ENCODE measurements around the gene RAC2.
"Not testable (repeated sequence)": the region's sequence is repeated elsewhere in the genome, so short reads cannot be mapped to it uniquely, and the experiment has no call there.

RAC2 gene

DNA sequence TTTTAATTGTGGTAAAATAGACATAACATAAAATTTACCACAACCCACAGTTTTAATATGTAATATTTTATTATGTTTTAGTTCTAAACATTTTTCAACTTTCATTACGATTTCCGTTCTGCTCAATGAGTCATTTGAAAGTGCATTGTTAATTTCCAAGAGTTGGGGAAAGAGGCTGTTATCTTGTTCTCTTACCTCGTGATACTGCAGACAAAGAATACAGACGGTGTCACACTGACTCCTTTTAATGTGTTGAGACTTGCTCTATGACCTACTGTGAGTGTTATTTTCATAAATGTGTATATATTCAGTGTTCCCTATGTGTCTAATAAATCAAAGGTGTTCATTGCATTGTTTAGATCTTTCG is 10.8 kb upstream of the RAC2 start:
- DNase-seq (ENCODE audit: low spot score): no peak

DNA sequence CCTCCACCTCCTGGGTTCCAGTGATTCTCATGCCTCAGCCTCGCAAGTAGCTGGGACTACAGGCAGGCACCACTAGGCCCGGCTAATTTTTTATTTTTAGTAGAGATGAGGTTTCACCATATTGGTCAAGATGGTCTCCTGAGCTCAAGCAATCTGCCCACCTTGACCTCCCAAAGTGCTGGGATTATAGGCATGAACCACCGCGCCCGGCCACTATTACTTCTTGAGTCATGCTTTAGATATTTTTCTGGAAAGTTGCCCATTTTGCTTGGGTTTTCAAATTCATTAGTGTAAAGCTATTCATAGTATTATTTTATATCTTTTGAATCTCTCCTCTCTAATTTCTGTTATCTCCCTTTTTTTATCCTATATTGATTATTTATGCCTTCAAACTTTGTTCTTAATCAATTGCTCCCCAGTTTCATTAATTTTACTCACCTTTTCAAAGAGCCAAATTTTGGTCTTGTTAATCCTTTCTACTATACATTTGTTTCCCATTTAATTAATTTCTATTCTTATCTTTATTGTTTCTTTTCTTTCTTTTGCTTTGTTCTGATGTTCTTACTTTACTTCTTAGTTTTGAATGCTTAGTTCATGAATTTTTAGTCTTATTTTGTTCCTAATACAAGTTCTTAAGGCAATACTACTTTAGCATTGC is 10.3 kb upstream of the RAC2 start:
- no peak for DNase-seq (ENCODE audit: low spot score)

DNA sequence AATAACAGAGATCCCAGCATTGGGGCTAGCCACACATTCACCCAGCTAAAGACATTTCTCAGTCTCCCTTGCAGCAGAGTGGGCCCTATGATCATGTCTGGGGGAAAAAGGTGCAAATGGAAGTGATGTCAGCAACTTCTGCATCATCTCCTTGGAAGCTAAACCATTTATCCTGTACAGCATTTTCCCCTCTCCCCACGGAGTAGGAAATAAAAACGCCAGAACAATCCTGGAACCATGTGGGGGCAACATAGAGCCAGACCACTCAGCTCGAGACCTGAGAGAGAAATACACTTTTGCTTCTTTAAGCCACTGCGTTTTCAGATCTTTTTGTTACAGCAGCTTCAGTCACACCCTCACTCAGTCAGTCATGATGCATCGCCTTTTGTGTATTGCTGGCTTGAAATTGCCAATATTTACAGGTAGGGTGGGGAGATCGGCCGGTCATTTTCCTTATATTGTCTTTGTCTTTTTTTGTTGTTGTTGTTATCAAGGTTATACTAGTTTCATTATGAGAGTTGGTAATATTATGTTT is 9.1 kb upstream of the RAC2 start:
- no peak for DNase-seq (ENCODE audit: low spot score)

DNA sequence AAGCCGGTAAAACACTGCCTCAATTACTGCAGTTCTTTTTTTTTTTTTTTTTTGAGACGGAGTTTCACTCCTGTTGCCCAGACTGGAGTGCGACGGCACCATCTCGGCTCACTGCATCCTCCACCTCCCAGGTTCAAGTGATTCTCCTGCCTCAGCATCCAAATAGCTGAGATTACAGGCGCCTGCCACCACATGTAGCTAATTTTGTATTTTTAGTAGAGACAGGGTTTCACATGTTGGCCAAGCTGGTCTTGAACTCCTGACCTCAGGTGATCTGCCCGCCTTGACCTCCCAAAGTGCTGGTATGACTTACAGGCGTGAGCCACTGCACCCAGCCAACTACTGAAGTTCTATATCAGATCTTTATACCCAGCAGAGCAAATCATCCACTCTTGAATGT is 7.8 kb upstream of the RAC2 start:
- DNase-seq (ENCODE audit: low spot score): not testable (repeated sequence)

DNA sequence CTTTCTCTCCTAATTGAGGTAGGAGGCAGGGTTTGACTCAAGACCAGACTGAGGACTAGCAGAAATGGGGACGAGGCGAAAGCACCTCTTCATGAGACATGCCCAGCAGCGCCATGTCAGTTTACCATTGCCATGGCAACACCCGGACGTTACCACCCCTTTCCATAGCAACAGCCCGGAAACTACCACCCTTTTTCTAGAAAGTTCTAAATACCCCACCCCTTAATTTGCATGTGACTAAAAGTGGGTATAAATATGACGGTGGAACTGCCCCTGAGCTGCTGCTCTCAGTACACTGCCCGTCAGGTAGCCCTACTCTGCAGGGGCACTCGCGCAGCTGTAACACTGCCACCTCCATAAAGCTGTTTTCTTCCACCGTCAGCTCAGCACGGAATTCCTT is 5.9 kb upstream of the RAC2 start:
- DNase-seq (ENCODE audit: low spot score): no peak

DNA sequence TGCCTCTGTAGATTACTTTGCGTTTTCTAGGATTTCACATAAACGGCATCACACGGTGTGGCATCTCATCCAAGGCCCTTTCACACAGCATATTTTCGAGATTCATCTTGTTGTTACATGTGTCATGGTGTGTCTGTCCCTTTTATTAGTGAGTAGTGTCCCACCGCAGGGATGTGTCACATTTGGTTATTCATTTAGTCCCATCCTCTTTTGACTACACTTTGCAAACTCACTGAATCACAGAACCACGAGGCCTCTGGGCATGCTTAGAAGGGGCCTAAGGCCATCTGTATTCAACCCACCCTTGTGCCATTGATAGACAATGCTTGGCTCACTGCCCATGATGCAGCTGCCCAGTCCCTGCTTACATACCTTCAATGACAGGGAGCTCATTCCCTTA is 4.2 kb upstream of the RAC2 start:
- DNase-seq (ENCODE audit: low spot score): no peak

DNA sequence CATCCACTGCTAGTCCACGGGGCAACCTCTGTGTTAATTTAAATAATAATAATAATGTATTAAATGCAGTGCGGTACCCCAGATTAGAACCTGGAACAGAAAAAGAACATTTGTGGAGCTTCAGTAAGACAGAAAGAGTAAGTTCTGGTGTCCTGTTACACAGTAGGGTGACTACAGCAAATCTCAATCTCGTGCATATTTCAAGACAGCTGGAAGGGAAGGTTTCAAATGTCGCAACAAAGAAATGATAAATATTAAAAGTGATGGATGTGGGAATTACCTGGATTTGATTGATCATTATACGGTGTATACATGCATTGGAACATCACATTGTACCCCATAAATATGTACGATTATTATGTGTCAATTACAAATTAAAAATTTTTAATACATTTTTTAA is 1.7 kb upstream of the RAC2 start:
- no peak for DNase-seq (ENCODE audit: low spot score)

DNA sequence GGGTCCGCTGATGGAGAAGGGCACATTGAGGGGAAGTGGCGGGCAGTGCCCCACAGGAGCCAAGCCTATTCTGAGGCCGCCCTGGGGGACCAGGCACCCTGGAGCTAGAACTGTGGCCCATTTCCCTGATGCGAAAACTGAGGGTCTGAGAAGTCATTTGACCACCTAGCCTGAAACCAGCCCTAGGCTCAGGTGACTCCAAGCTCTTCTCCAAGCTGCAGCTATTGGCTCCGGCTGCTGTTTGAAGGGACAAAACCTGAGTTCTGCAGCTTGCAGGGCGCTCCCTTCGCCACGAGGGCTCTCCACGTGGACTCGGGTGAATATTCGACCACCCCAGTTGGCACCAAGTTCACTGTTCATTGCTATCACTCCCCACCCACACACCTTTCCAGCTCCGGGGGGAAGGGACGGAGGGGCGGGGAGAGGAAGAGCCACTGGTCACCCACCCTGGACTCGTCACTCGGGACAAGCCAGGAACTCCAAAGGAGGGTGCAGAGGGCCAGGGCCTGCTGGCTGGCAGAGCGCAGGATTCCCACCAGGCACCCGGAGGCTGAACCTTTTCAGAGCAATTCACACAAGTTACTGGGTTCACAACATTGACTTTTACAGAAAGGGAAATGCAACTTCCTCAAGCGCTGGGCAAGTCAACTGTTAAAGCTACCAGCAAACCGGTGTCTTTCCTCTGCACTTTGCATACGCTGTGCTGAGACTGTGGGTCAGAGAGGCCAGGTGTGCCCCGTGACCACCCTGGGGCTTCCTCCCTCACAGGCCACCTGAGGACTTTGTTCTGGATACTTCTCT is 1.1 kb upstream of the RAC2 start:
- no peak for DNase-seq (ENCODE audit: low spot score)

DNA sequence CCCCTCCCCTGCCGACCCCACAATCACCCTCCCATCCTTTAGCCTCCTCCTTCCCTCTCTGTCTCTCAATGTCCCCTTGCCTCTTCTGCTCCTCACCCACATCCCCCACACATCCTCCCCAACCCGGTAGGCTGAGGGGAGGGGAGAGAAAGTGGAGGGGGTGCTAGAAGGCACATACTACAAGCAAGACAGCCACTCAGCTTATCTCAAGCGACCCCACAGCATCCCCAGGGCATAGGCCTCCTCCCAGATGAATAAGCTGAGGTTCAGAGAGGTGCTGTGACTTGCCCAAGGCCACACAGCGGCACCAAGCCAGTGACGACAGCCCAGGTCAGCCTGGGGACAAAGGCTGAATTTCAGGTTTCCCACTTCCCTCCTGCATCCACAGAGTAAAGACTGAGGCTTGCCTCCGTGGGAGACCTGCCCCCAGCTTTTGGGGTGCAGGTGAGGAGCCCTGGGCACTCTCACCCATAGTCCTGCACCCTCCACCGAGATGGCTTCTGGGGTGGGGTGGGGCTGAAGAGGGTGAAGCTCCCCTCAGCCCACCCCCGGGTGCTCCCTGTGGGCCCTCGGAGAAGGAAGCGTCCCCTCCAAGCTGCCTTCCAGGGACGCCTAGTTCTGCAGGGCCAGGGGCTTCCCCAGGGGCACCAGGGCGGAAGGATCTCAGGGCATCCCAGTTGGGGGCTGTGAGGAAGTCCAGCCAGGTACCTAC is 511 bp downstream of the RAC2 start:
- peak; percentile 11 for DNase-seq (ENCODE audit: low spot score)

DNA sequence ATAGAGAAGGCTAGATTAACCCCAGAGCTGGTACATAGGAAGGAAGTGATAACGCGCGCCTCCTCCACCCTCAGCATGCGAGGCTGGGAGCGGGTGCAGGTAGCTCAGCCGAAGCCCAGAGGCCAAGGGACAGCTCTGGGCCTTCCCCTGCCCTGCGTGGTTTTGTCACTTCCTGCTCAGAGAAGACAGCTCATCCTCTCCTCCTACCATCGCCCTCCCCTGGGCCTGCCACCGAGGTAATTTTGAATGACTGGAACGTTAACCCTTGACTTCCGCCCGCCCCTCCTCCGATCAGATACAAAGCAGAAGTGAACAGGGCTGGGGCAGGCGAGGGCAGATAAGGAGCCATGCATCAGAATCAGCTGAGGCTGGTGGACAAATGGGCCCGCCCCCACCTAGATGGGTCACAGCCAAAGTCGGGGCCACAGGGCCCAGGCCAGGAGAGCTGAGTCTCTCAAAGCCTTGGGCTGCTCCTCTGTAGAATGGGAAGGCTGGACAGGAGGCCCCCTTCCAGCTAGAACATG is 1.6 kb downstream of the RAC2 start:
- DNase-seq (ENCODE audit: low spot score): peak; percentile 69

DNA sequence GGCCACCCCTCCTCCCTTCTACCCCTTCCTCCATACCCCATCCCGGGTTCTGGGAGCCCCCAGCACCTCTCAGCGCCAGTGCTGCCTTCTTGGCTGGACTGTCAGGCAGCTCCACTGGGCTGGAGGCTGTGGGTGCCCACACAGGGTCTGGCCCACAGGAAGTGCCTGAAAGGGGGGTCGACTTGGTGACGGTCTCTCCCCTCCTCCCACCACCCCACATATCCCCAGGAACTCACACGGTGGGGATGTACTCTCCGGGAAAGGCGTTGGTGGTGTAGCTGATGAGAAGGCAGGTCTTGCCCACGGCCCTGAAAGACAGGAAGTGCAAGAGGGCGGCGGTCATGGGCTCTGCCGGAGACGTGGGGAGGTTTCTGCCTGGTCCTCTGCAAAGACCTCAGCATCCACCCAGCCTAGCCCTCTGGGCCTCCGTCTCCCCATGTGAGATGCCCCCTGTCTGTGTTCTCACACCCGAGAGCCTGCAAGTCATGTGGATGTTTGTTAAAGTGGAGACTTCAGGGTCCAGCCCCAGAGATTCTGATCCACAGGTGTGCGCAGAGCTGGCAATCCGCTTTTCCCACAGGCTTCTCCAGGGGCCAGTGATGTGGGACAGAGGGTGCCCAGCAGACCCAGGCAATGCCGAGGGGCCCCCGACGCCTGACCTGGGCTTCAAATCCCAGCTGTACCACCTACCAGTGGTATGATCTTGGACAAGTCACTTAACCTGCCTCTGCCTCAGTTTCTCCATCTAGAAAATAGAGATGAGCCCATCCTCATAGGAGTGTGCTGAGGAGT is 2.5 kb downstream of the RAC2 start:
- no peak for DNase-seq (ENCODE audit: low spot score)

DNA sequence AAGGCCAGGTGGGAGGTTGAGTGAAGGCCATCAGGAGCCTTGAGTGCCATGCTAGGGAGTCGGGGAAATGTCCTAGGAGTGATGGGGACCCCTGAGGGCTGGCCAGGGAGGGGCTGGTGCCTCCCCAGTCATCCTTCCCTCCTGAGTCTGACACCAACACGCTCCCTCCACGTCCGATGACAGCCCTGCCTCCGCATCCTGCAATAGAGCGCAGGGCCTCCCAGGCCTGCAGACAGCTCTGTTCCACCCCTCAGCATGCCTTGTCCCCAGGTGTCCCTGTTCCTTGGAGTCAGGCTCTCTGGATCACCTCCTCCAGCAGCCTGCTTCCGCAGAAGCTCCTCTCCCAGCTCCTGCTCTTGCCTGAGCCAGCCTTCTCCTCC is 3.1 kb downstream of the RAC2 start:
- DNase-seq (ENCODE audit: low spot score): no peak

DNA sequence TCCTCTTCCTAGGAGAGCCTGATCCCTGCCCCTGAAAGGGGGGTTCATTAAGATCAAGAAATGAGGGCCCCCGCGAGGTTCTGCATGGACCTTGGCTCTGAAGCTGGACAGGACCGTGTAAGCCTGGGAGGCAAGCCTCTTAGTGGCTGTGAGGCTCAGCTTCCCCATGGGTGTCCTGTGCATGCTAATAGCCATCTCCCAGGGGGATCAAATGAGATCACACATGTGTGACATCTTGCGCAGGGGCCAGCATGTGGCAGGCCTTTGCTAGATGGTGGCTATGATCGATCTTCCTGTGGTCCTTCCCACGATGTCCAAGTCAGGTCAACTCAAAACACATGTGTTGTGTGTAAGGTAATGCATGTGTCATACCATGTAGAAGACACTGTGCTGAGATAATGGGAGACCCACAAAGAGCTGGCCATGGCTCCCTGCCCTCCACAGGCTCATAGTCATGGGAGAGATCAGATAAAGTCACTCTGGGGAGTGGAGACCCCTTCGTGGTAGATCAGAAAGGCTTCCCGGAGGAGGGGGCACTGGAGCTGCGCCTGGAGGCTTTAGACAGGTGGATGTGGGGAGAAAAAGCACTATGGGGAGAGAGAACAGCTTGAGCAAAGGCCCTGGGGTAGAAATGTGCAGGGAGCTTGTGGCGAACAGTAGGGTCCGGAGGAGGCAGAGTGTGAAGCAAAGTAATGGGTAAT is 3.7 kb downstream of the RAC2 start:
- no peak for DNase-seq (ENCODE audit: low spot score)

DNA sequence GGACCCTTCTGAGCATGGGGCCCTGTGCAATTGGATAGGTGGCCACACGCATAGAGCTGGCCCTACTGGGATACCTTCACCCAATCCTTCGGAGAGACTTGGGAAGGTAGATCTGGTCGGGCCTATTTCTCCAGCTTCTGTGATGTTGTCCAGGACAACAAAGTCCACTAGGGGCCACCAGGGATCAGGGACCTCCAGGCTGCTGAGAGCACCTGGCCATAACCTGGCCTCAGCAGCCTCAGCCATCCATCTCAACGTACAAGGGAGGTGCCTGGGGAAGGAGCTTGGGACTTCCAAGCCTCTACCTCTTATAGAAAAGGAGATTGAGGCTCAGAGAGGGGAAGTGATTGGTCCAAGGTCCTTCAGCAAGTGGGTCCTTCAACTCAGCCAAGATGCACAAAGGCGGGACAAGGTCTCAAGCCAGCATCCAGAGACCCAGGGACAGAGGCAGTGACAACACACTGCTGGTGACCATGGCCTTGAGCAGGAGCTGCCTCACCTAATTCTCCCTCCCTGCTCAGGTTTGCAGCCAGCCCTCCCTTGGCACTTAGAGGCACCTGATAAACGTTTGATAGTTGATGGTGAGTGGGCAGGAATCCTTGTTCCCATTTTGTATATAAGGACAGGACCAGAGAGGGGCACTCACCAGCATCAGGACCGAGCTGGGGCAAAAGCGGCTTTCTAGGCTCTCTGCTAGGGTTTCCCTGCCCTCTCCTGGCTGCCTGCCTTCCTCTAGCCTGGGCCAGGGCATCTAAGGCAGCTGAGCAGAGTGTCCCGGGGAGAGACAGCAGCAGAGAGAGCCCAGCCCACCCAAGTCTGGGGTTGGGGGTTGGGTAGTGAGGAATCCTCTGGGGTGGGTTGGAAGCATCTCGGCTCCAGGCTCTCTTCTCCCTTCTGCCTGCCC is 4.5 kb downstream of the RAC2 start:
- DNase-seq (ENCODE audit: low spot score): no peak

DNA sequence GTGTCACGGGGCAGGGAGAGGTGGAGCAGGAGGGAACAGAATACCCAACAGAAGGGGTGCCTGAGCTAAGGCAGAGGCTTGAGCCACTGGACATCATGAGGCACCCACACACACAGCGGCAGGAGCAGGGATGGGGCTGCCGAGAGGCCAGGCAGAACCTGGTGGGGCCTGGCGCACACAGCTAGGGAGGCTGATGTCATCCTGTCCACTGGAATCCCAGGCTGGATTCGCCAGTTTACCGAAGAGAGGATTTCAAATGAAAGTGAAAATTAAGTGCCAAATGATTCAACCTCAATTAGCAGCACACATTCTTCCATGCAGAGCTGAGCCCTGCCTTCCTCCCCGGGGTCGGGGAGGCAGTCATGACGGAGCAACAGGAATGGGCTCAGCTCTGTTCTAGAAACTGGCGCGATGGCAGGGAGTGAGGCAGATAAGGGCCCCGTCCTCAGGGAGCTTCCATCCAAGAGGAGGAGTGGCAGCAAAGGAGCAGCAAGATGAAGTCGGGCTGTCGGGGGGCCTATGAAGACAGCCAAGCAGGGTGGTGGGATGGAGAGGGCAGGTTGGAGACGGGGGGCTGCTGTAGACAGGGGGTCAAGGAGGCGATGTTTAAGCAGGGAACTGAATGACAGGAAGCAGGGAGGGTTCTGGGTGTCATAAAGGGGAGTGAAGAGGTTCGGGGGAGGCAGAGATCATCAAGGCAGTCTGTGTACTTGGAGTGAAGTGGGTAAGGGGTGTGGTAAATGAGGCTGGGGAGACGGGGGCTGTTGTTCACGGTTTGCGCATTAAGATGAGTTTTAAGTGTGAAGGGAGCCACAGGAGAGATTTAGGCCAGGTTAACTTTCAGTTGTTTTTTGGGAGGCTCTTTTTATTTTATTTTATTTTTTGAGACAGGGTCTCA is 6.4 kb downstream of the RAC2 start:
- DNase-seq (ENCODE audit: low spot score): no peak

DNA sequence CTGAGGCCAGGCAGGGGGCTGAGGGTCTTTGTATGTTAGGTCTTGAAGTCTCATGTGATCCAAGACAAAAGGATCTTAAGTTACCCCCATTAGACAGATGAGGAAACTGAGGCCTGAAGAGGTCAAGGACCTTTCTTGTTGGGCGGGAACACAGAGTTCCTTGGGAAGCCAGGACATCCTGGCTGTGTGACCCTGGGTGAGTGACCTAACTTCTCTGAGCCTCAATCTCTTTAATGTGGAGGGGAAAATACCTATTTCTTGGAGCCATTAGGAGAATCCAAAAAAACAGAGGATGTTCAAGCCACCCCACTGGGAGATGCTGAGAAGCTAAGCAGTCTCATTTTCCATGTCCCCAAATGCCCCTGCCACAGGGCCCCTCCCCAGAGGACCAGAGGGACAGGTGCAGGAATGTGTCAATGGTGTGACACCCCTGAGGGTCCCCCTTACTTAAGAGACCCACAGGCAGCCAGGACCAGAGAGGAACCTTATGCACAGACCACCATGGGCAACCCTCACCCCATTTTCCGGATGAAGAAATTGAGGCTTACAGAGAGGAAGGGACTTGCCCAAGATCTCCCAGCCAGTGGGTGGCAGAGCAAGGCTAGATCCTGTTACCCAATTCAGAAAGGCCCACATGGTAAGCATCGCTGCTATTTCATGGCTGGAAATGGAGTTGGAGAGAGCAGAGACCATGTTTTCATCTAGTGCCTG is 8.0 kb downstream of the RAC2 start:
- no peak for DNase-seq (ENCODE audit: low spot score)

DNA sequence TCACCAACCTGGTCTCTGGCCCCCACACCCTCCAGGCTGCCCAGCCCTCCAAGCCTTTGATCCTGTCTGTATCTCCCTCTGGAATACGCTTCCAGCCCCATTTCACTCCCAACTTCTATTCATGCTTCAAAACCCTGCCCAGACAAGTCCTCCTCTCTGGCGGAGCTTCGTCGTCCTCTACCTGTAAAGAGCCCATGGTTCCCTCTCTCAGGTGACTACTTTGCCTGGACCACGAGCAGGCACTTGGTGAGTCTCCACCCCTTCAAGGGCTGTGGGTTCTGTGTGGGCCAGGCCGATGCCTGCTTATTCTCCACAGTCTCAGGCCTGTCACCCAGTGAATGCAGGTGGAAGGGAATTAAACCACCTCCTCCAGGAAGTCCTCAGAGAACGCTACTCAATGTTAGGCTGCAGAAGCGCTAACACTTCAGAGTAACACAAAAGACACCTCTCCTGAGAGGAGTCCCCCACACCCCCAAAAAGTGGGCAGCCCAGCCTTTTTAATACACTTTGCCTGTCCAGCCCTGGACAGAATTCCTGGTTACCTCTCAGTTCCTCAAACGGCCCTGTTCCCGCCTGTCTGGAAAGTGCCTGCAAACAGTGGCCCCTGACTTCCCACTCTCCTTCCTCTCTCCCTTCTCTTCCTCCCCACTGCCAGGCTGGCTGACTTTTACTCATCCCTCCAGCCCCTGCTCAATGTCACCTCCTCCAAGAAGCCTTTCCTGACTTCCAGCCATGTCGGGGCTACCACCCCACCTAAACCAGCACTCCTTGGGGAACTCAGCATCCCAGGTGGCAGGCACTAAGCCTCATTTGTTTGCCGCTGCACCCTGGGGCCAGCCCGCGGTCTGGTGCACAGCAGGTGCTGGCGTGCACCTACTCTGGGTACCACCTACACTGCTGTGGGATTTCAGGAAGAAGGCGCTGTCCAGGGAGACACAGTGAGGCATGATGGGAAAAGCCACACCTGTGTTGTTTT is 9.0 kb downstream of the RAC2 start:
- DNase-seq (ENCODE audit: low spot score): no peak

Data from hematopoietic multipotent progenitor cell treated with erythropoietin and hydrocortisone succinate and interleukin-3 and kit ligand, for 17 days (in vitro differentiated cells).